ENCODE results near the gene KBTBD12. TPM values are rescaled to one million over a fixed set of nuclear protein-coding genes. Genes with fewer than 3 reads are reported as not detected.

KBTBD12 gene
- total and polyA plus RNA-seq, 10 donors, result 0.03 to 0.51 (median 0.08) TPM; not detected in 4

DNA sequence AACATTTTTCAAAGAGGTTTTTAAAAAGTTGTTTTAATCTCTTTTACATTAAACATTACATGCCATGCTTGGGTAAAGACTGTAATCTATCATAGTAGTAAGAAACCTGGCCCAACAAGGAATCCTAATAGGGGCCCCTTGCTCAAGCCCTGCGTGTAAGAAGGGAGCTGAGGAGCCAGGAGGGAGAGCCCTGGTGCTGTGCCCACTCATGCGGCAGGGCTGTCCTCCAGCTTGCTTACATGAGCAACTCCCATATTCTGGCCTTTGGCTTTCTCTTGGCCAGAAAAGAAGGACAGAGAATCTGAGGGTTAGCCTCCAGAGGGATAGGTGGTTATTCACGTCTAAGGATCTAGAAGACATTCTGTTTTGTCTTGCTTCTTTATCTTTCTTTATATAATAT, 49.8 kb downstream of the KBTBD12 start:
- H3K27me3 ChIP-seq (replicated peaks in 1 of 7), result peaks cover 0 to 3% (median 0%) of the 10 kb centered on the region in 7 donors
- no peaks in the 10 kb centered on the region for H3K4me1 ChIP-seq
- no peak overlapping the region for H3K27ac ChIP-seq
- H3K4me3 ChIP-seq, result no peak overlapping the region
- WGBS, 5 donors, result 80 to 92% (median 90%) methylated on average over 3 of the region's 3 CpGs
- no peak for TF ChIP-seq POLR2A (IDR thresholded peaks at IDR 0.05)
- TF ChIP-seq, protein P1, sequence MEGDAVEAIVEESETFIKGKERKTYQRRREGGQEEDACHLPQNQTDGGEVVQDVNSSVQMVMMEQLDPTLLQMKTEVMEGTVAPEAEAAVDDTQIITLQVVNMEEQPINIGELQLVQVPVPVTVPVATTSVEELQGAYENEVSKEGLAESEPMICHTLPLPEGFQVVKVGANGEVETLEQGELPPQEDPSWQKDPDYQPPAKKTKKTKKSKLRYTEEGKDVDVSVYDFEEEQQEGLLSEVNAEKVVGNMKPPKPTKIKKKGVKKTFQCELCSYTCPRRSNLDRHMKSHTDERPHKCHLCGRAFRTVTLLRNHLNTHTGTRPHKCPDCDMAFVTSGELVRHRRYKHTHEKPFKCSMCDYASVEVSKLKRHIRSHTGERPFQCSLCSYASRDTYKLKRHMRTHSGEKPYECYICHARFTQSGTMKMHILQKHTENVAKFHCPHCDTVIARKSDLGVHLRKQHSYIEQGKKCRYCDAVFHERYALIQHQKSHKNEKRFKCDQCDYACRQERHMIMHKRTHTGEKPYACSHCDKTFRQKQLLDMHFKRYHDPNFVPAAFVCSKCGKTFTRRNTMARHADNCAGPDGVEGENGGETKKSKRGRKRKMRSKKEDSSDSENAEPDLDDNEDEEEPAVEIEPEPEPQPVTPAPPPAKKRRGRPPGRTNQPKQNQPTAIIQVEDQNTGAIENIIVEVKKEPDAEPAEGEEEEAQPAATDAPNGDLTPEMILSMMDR (IDR thresholded peaks at IDR 0.05 in 8 of 11, conservative IDR thresholded peaks at IDR 0.05 in 3 of 11), result no peak
- no peak for TF ChIP-seq POLR2AphosphoS5 (IDR thresholded peaks at IDR 0.05)
- intact Hi-C loops (cut with DNase I; ENCODE audit: low total_unique reads), result no loop called here
- peaks cover 0 to 5% (median 0%) of the 10 kb centered on the region in 8 donors for H3K9me3 ChIP-seq
- no peaks in the 10 kb centered on the region for H3K36me3 ChIP-seq
- no peak for DNase-seq

DNA sequence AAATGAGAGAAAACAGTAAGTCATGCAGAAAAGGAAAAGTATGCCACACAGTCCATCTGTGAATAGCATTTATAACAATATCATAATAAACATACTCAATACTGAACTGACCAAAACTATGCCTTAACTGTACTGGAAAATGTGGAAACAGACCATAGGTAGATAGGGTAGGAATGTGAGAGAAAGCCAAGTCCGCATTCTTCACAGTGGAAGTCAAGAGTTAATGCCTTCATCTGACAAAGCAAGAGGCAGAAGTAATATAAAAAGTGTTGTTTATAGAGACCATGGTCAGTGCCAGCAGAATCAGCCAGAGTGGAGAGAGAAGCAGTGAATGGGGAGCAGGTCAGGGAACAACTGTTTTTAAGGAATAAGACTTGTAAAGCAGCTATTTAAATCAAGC, 52.3 kb downstream of the KBTBD12 start:
- TF ChIP-seq POLR2AphosphoS5 (IDR thresholded peaks at IDR 0.05) (no peak), POLR2A (IDR thresholded peaks at IDR 0.05) (no peak)
- TF ChIP-seq, protein P1 (IDR thresholded peaks at IDR 0.05 in 8 of 11, conservative IDR thresholded peaks at IDR 0.05 in 3 of 11), result no peak
- DNase-seq, result no peak
- intact Hi-C loops (cut with DNase I; ENCODE audit: low total_unique reads), result no loop called here

DNA sequence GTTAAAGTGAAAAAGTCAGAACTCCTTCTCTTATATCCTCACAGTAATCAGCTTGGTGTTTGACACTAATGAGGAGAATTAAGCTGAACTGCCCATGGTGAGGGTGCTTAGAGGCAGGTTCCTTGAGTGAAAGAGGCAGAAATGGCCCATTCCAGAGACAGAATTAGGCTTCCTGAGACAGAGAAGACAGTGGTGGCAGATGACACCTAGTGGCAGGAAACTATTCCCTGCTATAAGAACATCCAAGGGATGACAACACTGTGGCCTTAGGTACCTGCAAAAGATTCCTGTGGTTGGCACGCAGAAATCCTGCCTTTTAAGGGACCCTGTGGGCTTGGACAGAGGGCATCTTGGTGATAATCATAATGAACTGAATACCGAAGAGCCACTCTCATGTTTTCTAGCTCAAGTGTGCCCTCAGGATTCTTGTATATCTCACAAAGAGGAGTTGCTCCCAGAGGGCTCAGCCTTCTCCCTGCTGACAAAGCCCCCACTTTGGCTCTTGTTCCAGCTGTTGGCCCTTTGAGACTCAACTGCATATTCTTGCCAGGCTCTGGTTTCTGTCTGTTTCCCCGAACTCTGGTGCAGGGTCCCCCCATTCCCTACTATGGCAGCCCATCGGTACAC, 56.0 kb downstream of the KBTBD12 start:
- no peak for DNase-seq

More for the DNA sequence above, 52.3 kb downstream of the KBTBD12 start:
- Histone ChIP-seq H3K27ac (no peak overlapping the region), H3K36me3 (no peaks in the 10 kb centered on the region), H3K27me3 (replicated peaks in 1 of 7) (peaks cover 0 to 4% (median 0%) of the 10 kb centered on the region in 7 donors), H3K9me3 (peaks cover 0 to 5% (median 0%) of the 10 kb centered on the region in 8 donors), H3K4me3 (no peak overlapping the region), H3K4me1 (no peaks in the 10 kb centered on the region)
- 90 to 100% (median 92%) methylated on average over 1 of the region's 1 CpG for WGBS, 5 donors

DNA sequence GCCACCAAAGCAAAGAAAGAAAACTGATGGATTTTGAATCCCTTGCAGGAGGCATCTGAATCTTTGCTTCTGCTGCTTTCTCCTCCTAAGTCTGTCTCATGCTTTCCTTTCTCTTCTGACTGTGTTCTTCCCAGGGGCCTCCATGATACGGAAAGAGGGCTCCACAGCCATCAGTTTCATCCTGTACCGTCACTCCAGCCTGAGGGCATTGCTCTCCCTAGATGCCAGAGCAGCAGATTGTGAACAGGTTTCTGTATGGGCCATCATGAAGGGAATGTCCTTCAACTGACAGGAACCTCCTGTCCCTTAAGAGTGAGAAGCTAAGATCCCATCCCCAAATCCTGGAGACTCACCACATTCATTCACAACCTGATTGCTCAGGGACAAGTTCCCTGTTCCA, 59.2 kb downstream of the KBTBD12 start:
- 82 to 91% (median 84%) methylated on average over 2 of the region's 2 CpGs for WGBS, 5 donors
- no peak for DNase-seq
- Histone ChIP-seq H3K9me3 (no peaks in the 10 kb centered on the region), H3K36me3 (no peaks in the 10 kb centered on the region), H3K4me1 (no peaks in the 10 kb centered on the region), H3K27ac (no peak overlapping the region), H3K27me3 (replicated peaks in 1 of 7) (peaks cover 0 to 4% (median 0%) of the 10 kb centered on the region in 7 donors), H3K4me3 (no peak overlapping the region)
- TF ChIP-seq POLR2A (IDR thresholded peaks at IDR 0.05) (no peak), POLR2AphosphoS5 (IDR thresholded peaks at IDR 0.05) (no peak)
- TF ChIP-seq, protein P1 (IDR thresholded peaks at IDR 0.05 in 8 of 11, conservative IDR thresholded peaks at IDR 0.05 in 3 of 11), result no peak
- intact Hi-C loops (cut with DNase I; ENCODE audit: low total_unique reads), result loop anchor here (5.0 kb wide), 1 partner anchor 322 kb away; no protein-coding TSS in a partner anchor

More for the DNA sequence above, 56.0 kb downstream of the KBTBD12 start:
- intact Hi-C loops (cut with DNase I; ENCODE audit: low total_unique reads), result loop anchor here (5.0 kb wide), 1 partner anchor 319 kb away; no protein-coding TSS in a partner anchor
- Histone ChIP-seq H3K27ac (no peak overlapping the region), H3K4me1 (no peaks in the 10 kb centered on the region), H3K27me3 (replicated peaks in 1 of 7) (peaks cover 0 to 4% (median 0%) of the 10 kb centered on the region in 7 donors), H3K4me3 (no peak overlapping the region), H3K9me3 (peaks cover 0 to 5% (median 0%) of the 10 kb centered on the region in 8 donors), H3K36me3 (no peaks in the 10 kb centered on the region)
- no peak for TF ChIP-seq POLR2AphosphoS5 (IDR thresholded peaks at IDR 0.05)
- TF ChIP-seq POLR2A (IDR thresholded peaks at IDR 0.05), result no peak
- TF ChIP-seq, protein P1 (IDR thresholded peaks at IDR 0.05 in 8 of 11, conservative IDR thresholded peaks at IDR 0.05 in 3 of 11), result peak in 10 of 11 experiments; percentile 30 to 71 (median 54)
- WGBS, 5 donors, result 72 to 89% (median 79%) methylated on average over 4 of the region's 4 CpGs

Measured in spleen (tissue), 11 donors.